GM12878 (cell line): ENCODE measurements around the gene SMG5. TPM values are rescaled to one million over a fixed set of nuclear protein-coding genes. Genes with fewer than 3 reads are reported as not detected.

Experiments
- BRCA1 ChIP-seq: IDR thresholded peaks from 2 replicates; pipeline ENCODE4 v1.6.1; 2011; ENCODE audit warnings: low read depth, low read length, improper control_type of control experiment
- CBFB ChIP-seq: IDR thresholded peaks from 2 replicates; pipeline ENCODE4 v1.6.1; 2016; ENCODE audit warnings: antibody characterized with exemption, low read depth
- CEBPB ChIP-seq, 2 experiments: fragments of 150-350 bp in 1 of 2; IDR thresholded peaks; 2 replicates each; pipeline ENCODE4 v1.6.1; 2012 to 2014; ENCODE audit warnings: low read depth in 2 of 2, low read length in 2 of 2, borderline replicate concordance in 1 of 2, inconsistent platforms in 1 of 2
- EP300 ChIP-seq, 2 experiments: fragments of 150-350 bp in 1 of 2; IDR thresholded peaks; 2 replicates each; pipeline ENCODE4 v1.6.1; 2011 to 2012; ENCODE audit warnings: low read depth in 2 of 2, low read length in 2 of 2, borderline replicate concordance in 1 of 2, improper control_type of control experiment in 1 of 2, inconsistent platforms in 1 of 2; ENCODE audit not compliant: control insufficient read depth in 1 of 2
- FOS ChIP-seq: IDR thresholded peaks from 3 replicates; pipeline ENCODE4 v1.6.1; 2011; ENCODE audit warnings: borderline replicate concordance; ENCODE audit not compliant: insufficient read length; ENCODE audit errors: extremely low read depth
- HDAC2 ChIP-seq: fragments of 200-600 bp; sonication (generic); IDR thresholded peaks from 2 replicates; pipeline ENCODE4 v1.6.1; 2017
- IKZF2 ChIP-seq, 2 experiments: fragments of 450-650 bp; IDR thresholded peaks; 2 replicates each; pipeline ENCODE4 v1.6.1; 2017; ENCODE audit warnings: mild to moderate bottlenecking in 2 of 2, moderate library complexity in 2 of 2
- IRF4 ChIP-seq: IDR thresholded peaks from 2 replicates; pipeline ENCODE4 v1.6.1; 2011; ENCODE audit warnings: low read depth, low read length
- JUNB ChIP-seq: IDR thresholded peaks from 2 replicates; pipeline ENCODE4 v1.6.1; 2016; ENCODE audit warnings: antibody characterized with exemption, mild to moderate bottlenecking
- KDM1A ChIP-seq: fragments of 200-600 bp; sonication (generic); IDR thresholded peaks from 2 replicates; pipeline ENCODE4 v1.6.1; 2016; ENCODE audit warnings: borderline replicate concordance
- KLF5 ChIP-seq: fragments of 450-650 bp; IDR thresholded peaks from 2 replicates; pipeline ENCODE4 v1.6.1; 2014; ENCODE audit warnings: mild to moderate bottlenecking; ENCODE audit not compliant: partially characterized antibody
- MEF2B ChIP-seq: fragments of 450-650 bp; IDR thresholded peaks from 2 replicates; pipeline ENCODE4 v1.6.1; 2018; ENCODE audit warnings: mild to moderate bottlenecking, moderate library complexity; ENCODE audit not compliant: partially characterized antibody, poor library complexity, severe bottlenecking
- MTA3 ChIP-seq: IDR thresholded peaks from 2 replicates; pipeline ENCODE4 v1.6.1; 2012; ENCODE audit warnings: low read length, inconsistent platforms, borderline replicate concordance
- MXI1 ChIP-seq: fragments of 150-350 bp; IDR thresholded peaks from 2 replicates; pipeline ENCODE4 v1.6.1; 2011; ENCODE audit warnings: low read depth, mild to moderate bottlenecking, inconsistent platforms, low read length, improper control_type of control experiment
- NFIC ChIP-seq: IDR thresholded peaks from 2 replicates; pipeline ENCODE4 v1.6.1; 2012; ENCODE audit warnings: low read depth, mild to moderate bottlenecking, inconsistent platforms, low read length, moderate library complexity
- NRF1 ChIP-seq: conservative IDR thresholded peaks from 2 replicates; pipeline ENCODE4 v1.6.1; 2011; ENCODE audit warnings: mild to moderate bottlenecking, low read depth, low read length, improper control_type of control experiment
- SIX5 ChIP-seq: IDR thresholded peaks from 2 replicates; pipeline ENCODE4 v1.6.1; 2011; ENCODE audit warnings: mild to moderate bottlenecking, low read depth, low read length, moderate library complexity; ENCODE audit not compliant: severe bottlenecking
- SMARCA5 ChIP-seq: fragments of 450-650 bp; IDR thresholded peaks from 2 replicates; pipeline ENCODE4 v1.6.1; 2017; ENCODE audit warnings: mild to moderate bottlenecking
- SP1 ChIP-seq: IDR thresholded peaks from one replicate; pipeline ENCODE4 v1.6.1; 2011; ENCODE audit warnings: low read depth, low read length
- SRF ChIP-seq, 2 experiments: IDR thresholded peaks; 2 replicates each; pipeline ENCODE4 v1.6.1; 2011; ENCODE audit warnings: low read depth in 2 of 2, low read length in 2 of 2, mild to moderate bottlenecking in 1 of 2, moderate library complexity in 1 of 2
- STAT1 ChIP-seq: fragments of 450-650 bp; conservative IDR thresholded peaks from 2 replicates; pipeline ENCODE4 v1.6.1; 2014; ENCODE audit warnings: antibody characterized with exemption, mild to moderate bottlenecking
- STAT3 ChIP-seq: IDR thresholded peaks from 2 replicates; pipeline ENCODE4 v1.6.1; 2011; ENCODE audit warnings: low read depth, low read length, improper control_type of control experiment
- TAF1 ChIP-seq: IDR thresholded peaks from 2 replicates; pipeline ENCODE4 v1.6.1; 2011; ENCODE audit warnings: mild to moderate bottlenecking, low read depth, low read length, borderline replicate concordance
- YY1 ChIP-seq: IDR thresholded peaks from 2 replicates; pipeline ENCODE4 v1.6.1; 2011; ENCODE audit warnings: low read depth, mild to moderate bottlenecking, low read length
- ZBED1 ChIP-seq: IDR thresholded peaks from 2 replicates; pipeline ENCODE4 v1.6.1; 2016; ENCODE audit warnings: borderline replicate concordance
- ZNF207 ChIP-seq: fragments of 450-650 bp; IDR thresholded peaks from 2 replicates; pipeline ENCODE4 v1.6.1; 2014; ENCODE audit warnings: antibody characterized with exemption, mild to moderate bottlenecking, borderline replicate concordance
- ZNF24 ChIP-seq: fragments of 450-650 bp; IDR thresholded peaks from 2 replicates; pipeline ENCODE4 v1.6.1; 2017; ENCODE audit warnings: antibody characterized with exemption, mild to moderate bottlenecking
- polyA plus RNA-seq, 11 experiments: library from polyadenylated mRNA; depleted of rRNA in 4 of 11; unstranded in 6 of 11; stranded (reverse) in 5 of 11; fragments of >200 nt; fragmentation: Nextera tagmentation in 4 of 11; fragmentation: Illumina TruSeq in 1 of 11; extraction: Ambion mirVana in 4 of 11; extraction: Trizol in 1 of 11; gene quantifications; 1 replicate in 1 of 11; 2 replicates in 10 of 11; pipeline versions ENCODE4 v1.2.1 to v1.2.3, GENCODE V29; 2011 to 2016; ENCODE audit warnings: inconsistent platforms in 2 of 11, missing spikeins in 2 of 11, low read depth in 1 of 11
- total RNA-seq, 4 experiments: library from RNA; depleted of rRNA in 3 of 4; stranded (reverse); fragments of >200 nt in 3 of 4; fragmentation: Illumina TruSeq in 1 of 4; extraction: Trizol in 1 of 4; gene quantifications; 2 replicates each; pipeline versions ENCODE4 v1.2.1 to v1.2.3, GENCODE V29; 2013 to 2021
- TF ChIP-seq, protein P1 (sequence below): fragments of 450-650 bp; formaldehyde crosslinking; IDR thresholded peaks from 2 replicates; pipeline ENCODE4 v1.5.0; 2022; ENCODE audit warnings: mild to moderate bottlenecking, missing genetic modification characterization
- TF ChIP-seq, protein P2 (sequence below): fragments of 450-650 bp; IDR thresholded peaks from 2 replicates; pipeline ENCODE4 v1.6.1; 2017; ENCODE audit warnings: antibody characterized with exemption, mild to moderate bottlenecking, moderate library complexity

The SMG5 gene
- total and polyA plus RNA-seq, 10 of the 15 experiments (the other 5 are each of a cell fraction or from before 2014, with no cell fraction given) = 0.76 to 61.5 (median 48.8) TPM

DNA sequence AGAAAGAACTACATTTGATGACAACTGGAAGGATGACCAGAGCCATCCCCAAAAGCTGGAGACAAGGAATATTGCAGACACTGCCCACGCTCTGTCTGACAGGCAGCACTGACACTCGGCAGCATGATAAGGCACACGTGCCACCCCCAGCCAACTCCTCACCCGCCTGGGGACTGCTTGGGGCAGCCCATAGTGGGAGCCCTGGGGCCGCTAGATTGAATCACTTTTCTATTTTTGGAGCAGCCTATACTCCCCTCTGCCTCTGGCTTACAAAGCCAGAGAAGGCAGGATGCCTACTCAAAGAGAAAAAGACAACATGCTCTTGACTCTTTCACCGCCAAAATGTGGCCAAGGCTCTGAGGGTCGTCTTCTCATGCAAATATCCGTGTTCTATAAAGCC lies 1.3 kb downstream of the SMG5 start (continued):
- TF ChIP-seq FOS (no peak), JUNB (peak; percentile 69), NFIC (peak; percentile 44; the same call in 1 of the 2 replicates), KDM1A (no peak), HDAC2 (no peak), ZNF207 (no peak), STAT3 (0 out of 2 replicates have a peak, but pooled peaks have one; percentile 34), ZNF24 (no peak), BRCA1 (no peak), YY1 (no peak), SIX5 (no peak), SRF (IDR thresholded peaks at IDR 0.05; ENCODE audit: low read depth in 2 of 2, low read length in 2 of 2) (no peak), SP1 (no peak), IKZF2 (IDR thresholded peaks at IDR 0.05) (no peak), STAT1 (no peak), TAF1 (0 out of 2 replicates have a peak, but pooled peaks have one; percentile 31), EP300 (IDR thresholded peaks at IDR 0.05; ENCODE audit: borderline replicate concordance in 1 of 2, control insufficient read depth in 1 of 2, low read depth in 2 of 2, low read length in 2 of 2) (no peak), SMARCA5 (no peak), ZBED1 (no peak), NRF1 (no peak), MXI1 (peak; percentile 100), CEBPB (IDR thresholded peaks at IDR 0.05; ENCODE audit: borderline replicate concordance in 1 of 2, low read depth in 2 of 2, low read length in 2 of 2) (no peak), IRF4 (no peak), CBFB (no peak), MTA3 (no peak), MEF2B (peak; percentile 82), KLF5 (no peak)
- TF ChIP-seq, protein P1, sequence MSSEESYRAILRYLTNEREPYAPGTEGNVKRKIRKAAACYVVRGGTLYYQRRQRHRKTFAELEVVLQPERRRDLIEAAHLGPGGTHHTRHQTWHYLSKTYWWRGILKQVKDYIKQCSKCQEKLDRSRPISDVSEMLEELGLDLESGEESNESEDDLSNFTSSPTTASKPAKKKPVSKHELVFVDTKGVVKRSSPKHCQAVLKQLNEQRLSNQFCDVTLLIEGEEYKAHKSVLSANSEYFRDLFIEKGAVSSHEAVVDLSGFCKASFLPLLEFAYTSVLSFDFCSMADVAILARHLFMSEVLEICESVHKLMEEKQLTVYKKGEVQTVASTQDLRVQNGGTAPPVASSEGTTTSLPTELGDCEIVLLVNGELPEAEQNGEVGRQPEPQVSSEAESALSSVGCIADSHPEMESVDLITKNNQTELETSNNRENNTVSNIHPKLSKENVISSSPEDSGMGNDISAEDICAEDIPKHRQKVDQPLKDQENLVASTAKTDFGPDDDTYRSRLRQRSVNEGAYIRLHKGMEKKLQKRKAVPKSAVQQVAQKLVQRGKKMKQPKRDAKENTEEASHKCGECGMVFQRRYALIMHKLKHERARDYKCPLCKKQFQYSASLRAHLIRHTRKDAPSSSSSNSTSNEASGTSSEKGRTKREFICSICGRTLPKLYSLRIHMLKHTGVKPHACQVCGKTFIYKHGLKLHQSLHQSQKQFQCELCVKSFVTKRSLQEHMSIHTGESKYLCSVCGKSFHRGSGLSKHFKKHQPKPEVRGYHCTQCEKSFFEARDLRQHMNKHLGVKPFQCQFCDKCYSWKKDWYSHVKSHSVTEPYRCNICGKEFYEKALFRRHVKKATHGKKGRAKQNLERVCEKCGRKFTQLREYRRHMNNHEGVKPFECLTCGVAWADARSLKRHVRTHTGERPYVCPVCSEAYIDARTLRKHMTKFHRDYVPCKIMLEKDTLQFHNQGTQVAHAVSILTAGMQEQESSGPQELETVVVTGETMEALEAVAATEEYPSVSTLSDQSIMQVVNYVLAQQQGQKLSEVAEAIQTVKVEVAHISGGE (CRISPR knock-in tag) = no peak
- TF ChIP-seq, protein P2, sequence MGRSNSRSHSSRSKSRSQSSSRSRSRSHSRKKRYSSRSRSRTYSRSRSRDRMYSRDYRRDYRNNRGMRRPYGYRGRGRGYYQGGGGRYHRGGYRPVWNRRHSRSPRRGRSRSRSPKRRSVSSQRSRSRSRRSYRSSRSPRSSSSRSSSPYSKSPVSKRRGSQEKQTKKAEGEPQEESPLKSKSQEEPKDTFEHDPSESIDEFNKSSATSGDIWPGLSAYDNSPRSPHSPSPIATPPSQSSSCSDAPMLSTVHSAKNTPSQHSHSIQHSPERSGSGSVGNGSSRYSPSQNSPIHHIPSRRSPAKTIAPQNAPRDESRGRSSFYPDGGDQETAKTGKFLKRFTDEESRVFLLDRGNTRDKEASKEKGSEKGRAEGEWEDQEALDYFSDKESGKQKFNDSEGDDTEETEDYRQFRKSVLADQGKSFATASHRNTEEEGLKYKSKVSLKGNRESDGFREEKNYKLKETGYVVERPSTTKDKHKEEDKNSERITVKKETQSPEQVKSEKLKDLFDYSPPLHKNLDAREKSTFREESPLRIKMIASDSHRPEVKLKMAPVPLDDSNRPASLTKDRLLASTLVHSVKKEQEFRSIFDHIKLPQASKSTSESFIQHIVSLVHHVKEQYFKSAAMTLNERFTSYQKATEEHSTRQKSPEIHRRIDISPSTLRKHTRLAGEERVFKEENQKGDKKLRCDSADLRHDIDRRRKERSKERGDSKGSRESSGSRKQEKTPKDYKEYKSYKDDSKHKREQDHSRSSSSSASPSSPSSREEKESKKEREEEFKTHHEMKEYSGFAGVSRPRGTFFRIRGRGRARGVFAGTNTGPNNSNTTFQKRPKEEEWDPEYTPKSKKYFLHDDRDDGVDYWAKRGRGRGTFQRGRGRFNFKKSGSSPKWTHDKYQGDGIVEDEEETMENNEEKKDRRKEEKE = no peak
